ENCODE data around the gene XXYLT1.
"Not testable (repeated sequence)": the region's sequence is repeated elsewhere in the genome, so short reads cannot be mapped to it uniquely, and the experiment has no call there.

The XXYLT1 gene

DNA sequence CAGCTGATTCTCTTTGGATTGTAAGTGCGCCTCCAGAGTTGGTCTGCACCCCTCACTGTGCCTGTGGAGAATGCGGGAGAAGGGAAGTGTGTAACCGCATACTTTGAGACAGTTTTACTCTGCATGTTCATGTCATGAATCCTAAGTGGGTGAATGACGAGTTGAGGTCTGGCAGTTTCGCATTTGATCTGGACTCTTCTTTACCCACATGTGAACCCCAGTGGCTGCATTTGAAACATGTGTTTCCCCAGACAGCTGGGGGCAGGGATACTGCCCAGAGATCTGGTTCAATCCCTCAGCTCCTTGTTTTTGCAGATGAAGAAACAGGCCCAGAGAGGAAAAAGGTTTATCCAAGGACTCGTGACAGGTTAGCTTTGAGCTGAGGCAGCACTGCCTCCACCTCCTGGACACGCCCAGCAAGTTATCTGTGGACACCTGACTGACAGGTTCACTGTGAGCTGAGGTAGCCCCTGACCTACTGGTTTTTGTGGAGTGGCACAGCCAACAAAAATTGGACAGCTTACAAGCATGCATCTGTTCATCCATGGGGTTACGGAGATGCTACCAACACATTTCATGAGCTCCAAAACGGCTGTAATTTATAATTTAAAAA, 207.3 kb downstream of the XXYLT1 start:
- DNase-seq (ENCODE audit: low spot score), result no peak

DNA sequence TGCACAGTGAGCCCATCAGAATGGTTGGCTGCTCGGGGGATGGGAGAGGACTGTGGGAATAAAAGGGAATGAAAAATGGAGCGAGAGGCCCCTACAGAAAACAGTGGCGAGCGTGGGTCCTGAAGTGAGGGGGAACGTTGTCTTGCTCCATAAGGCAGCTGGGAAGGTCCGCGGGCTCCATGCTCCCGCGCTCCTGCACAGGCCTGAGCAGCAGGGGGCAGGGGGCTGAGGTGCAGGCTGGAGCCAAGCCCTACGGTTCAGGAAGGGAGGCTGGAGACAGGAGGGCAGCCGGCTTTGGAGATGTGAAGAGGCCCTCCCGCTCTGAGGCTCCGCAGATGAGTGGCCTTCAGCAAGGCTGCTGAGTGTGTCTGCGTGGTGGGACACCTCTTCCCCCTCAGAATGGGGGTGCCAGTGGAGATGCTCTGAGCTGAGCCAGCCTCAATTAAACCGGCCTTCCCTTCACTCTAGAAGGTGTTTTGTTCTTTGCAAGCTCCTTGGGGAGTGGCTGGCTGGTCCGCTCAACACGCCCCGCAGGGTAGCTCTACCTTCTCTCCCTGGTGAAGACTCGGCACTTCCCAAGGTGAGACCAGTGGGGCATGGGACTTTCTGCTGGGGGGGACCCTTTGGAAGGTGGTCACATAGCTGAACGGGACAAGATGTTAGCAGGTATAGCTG, 208.0 kb downstream of the XXYLT1 start:
- DNase-seq (ENCODE audit: low spot score), result no peak

DNA sequence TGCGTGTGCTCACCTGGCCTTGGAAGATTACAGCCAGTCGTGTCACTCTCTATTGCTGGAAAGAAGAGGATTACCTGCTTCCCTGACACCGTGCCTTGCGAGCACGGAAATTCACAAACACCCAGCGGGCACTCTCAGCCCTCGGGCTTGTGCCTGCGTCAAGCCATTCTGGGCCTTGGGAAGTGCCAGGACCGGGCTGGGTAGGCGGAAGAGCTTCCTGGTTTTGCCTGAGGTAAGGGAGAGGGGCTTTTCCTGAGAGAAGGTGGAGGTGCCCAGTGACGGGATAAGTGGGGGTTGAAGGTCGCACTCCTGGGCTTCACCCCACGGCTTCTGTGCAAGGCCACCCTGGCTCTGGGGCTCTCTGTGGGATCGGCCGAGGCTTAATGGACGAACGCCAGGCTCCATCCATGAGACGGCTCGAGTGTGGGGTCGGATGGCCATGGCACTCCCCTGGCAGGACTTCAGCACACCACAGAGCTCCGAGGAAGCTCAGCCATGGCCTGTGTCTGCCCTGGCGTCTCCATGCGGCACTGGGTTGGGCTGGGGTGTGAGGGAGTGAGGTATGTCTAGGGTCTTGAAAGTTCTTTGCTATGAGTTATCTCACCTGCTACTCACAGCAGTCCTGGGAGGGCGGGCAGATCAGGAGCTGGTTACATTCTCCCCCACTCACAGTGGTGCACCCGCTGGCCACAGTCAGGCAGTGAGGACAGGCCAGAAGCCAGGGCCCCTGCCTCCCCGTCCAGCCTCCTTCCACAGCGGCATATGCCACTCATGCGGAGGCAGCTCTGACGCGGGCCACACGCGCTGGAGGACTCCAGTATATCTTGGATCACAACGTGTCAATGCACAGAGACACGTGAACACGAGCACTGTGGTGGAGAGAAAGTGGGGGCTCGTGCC, 209.0 kb downstream of the XXYLT1 start:
- DNase-seq (ENCODE audit: low spot score), result no peak

DNA sequence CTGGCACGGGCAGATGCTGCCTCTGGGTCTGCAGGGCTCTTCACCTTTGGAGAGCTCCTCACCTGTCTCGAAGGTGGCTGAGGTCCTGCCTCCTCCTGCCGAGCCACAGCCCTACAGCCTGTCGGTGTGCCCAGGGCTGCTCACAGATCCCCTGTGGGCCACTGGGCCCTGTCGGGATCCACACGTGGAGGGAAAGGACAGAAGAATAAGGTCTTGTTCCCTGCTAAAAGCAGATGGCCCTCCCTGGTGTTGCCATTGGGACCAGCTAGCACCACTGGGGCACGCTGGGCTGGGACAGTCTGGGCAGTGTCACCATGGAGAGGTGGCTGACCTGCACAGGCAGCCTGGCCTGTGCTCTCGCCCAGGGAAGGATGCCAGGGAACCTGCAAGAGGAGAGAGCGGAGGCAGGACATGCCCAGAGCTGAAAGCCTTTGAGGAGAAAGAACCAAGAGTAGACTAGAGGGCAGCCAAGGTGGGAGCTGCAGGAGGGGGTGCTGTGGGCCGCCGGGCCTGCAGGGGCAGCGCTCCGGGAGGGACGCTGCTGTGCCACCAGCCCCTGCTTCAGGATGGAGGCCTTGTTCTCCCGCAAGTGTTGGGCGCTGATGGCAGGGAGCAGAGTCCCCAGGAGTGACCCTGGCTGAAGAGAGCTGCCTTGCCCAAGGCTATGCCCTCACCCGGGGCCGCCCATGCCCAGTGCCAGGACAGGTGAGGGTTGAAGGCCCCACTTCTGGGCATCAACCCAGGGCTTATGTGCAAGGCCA, 210.2 kb downstream of the XXYLT1 start:
- no peak for DNase-seq (ENCODE audit: low spot score)

DNA sequence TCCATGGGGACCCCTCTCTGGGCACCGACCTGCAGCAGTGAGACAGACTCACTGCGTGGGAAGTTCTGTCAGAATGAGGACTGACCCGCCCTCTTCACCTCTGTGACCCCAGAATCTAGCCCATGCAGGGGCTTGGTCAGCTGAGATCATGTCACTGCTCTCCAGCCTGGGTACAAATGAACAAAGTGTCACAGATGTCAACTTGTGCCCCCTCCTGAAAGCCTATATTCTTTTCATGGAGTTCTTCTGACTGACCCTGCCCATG, 210.8 kb downstream of the XXYLT1 start:
- no peak for DNase-seq (ENCODE audit: low spot score)

DNA sequence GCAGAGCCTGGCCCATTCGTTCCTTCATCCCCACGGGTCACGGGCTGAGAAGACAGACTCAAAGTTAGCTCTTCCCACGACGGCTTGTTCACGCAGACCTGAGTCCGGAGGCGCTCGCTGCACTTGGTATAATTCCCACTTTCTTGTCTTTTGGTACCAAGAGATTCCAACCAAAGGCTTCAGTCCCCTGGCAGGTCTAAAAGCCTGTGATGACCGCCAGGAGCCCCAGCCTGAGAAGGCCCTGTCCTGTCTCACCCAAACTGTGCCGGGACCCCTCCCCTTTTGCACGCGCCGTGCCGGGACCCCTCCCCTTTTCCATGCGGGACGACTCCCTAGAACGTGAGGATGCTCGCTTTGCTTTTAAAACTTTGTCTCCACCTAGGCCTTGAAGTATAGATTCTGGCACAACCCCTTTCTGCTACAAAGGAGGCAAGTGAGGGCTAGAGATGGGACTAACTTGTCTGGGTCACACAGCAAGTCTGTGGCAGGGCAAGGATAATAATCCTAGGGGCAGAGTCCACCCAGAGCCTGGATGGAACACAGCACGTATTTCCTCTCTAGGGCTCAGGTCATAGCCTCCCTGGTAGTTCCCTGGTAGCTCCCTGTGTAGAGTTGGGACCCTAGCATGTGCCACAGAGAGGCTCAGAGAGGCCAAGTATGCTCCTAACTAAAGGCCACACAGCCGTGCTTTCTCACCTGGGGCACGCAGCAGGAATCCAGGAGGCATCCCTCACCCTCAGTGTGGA, 211.3 kb downstream of the XXYLT1 start:
- no peak for DNase-seq (ENCODE audit: low spot score)

DNA sequence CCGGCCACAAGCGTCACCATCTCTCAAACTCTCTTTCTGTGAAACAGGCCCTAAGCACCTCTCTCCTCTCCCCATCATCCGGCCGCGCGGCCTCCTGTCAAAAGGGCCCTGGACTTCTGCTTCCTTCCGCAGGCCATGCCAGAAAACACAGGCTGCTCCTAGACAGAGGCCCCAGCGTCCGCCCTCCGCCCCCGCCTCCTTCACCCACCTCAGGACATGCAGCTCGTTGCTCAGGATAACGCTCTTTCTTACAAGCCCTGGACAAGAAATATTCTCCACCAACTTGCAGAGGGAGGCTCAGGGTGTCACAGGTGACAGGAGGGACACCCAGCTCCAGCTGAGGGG, 212.0 kb downstream of the XXYLT1 start:
- DNase-seq (ENCODE audit: low spot score), result no peak

DNA sequence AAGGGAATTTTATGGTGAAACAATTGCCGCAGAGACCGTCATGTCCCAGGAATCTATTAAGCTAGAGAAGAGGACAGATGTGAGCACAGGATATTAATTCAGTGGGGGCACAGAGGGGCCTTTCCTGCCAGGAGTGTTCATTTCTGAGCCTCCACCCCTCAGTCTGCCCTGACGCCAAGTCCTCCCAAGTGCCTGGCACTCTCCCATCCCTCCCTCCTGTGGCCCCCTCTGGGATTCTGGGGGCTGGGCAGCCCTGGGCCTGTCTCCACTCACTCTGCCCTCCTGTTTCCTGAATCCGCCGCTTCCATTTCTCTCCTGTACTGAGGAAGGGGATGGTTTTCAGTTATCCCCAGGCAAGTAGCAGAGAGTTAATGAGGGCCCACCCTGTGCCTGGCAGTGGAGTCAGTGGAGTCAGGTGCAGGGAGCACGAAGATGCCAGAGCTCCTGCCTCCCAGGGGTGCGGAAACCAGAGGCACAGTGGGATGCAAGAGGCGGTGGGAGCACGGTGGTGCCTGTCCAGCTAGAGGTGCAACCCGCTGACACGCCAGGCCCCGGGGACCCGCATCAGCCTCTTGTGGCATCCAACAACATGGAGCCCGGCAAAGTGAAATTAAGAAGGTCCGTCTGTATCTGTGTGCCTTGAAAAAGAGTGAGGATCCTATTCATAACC, 212.5 kb downstream of the XXYLT1 start:
- DNase-seq (ENCODE audit: low spot score), result no peak

DNA sequence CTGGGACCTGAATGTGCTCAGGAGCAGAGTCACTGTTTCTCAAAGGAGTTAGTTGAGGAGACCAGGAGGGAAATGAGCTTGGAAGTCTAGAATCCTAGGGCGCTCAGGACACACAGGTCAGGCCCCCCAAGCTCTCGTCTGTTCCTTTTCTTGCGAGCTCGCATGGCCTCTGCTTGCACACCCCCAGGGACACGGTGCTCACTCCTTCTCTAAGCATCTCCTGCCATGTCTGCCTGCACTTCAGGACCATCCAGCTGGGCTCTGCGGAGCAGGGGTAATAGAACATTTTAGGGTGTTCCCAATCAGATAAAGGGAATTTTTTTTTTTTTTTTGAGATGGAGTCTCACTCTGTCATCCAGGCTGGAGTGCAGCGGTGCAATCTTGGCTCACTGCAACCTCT, 213.2 kb downstream of the XXYLT1 start:
- DNase-seq (ENCODE audit: low spot score), result no peak

DNA sequence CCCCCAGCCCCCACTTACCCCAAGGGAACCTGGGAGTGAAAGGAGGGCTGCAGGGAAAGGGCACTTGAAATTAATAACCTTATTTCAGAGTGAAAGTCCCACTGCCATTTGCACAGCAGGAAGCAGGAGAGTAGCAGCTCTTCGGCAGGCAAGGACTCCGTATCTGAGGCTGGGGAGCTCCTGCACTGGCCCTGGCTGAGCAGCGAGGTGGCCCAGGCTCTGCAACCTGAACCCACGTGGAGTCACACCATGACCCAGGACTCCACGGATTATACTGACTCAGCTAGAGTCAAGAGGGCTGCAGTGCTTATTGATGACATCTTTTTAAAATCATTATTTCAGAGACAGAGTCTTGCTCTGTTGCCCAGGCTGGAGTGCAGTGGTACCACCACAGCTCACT, 214.5 kb downstream of the XXYLT1 start:
- no peak for DNase-seq (ENCODE audit: low spot score)

DNA sequence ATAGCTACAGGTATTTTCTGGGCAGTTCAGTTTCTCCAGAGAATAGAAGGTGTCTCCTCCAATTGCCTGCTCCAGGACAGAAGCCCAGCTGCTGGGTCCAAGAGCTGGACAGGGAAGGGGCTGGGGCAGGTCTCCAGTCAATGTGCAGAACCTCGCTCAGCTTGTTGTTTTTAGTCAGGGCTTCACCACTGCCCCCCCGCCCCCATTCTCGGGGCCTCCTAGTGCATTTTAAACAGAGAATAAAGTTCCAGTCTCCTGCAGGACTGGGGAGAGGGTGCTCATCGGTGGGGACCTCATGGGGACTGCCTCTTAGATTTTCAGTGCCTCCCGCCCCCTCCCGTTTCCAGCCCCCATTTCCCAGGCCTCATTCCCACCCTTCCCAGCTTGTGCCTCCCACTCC, 216.6 kb downstream of the XXYLT1 start:
- no peak for DNase-seq (ENCODE audit: low spot score)

DNA sequence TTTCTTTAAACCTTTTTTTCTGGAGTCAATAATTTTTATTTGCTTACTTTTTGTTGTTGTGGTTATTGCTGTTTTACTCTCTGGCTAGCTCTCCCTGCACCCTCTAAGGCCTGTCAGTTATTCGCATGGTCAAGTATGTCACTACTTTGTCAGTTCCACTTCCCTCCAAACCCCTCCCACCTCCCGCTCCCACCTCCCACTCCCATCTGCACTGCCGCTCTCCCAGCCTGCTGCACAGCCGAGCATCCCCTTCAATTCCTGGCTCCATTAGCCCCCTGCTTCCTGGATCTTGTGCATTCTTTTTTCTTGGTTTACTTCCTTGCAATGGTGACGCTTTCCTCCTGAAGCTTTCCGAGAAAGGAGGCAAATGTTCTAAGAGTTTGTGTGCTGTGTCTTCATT, 218.0 kb downstream of the XXYLT1 start:
- no peak for DNase-seq (ENCODE audit: low spot score)

DNA sequence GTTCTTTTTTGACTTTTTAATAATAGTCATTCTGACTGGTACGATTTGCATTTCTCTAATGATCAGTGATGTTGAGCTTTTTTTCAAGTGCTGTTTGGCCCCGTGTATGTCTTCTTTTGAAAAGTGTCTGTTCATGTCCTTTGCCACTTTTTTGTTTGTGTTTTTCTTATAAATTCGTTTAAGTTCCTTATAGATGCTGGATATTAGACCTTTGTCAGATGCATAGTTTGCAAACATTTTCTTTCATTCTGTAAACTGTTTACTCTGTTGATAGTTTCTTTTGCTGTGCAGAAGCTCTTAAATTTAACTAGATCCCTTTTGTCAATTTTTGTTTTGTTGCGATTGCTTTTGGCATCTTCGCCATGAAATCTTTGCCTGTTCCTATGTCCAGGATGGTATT, 220.7 kb downstream of the XXYLT1 start:
- not testable (repeated sequence) for DNase-seq (ENCODE audit: low spot score)

DNA sequence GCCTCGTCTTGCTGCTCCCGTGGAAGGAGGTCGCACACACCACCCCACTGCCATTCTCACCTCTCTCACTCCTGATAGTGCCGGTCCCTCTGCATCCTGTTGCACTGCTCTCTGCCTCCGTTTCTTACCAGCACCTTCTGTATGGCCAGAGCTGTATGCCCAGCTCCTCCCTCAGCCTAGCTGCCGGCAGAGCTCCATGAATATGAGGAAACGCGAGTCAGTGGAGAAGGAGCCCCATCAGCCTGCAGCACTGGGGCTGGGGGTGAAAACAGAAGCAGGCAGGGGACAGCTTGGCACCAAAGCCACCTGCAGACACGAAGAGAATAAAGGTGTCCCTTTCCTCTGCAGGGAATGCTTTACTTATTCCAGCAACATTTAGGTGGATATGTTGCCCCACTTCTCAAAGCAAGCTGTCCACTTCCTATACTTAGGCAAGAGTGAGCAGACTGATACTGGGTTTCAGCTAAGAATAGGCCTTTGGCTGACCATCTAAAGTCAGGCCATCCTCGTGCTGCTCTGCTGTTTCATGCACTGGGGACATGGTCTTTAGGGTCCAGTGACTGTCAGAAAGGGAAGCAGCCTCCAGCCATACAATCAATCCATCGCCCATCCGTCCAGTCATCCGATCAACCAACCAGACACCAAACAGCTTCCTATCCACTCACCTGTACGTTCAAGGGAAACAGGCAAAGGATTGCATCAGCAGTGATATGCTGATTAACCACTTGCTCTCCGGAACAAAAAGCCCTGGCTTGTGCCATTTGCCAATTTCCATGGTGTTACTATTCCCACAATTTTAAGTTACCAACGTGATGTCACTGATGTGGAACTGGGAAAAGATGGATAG, 222.7 kb downstream of the XXYLT1 start:
- DNase-seq (ENCODE audit: low spot score), result no peak

DNA sequence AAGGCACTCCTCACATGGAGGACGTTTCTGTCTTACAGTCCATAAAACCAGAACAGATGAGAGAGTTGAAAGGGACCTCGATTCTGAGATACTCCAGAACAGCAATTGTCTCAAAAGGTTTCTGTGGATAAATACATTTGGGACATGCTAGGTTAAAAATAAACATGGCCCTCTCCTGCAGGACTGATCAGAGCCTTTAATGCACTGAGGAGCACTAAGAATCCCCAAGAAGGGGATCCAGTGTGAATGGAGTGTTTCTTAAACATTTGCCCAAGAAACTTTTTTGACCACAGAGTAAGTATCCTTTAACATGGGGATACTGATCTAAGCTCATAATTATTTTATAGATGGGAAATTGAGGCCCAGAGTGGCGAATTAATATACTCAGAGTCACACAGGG, 223.4 kb downstream of the XXYLT1 start:
- no peak for DNase-seq (ENCODE audit: low spot score)

DNA sequence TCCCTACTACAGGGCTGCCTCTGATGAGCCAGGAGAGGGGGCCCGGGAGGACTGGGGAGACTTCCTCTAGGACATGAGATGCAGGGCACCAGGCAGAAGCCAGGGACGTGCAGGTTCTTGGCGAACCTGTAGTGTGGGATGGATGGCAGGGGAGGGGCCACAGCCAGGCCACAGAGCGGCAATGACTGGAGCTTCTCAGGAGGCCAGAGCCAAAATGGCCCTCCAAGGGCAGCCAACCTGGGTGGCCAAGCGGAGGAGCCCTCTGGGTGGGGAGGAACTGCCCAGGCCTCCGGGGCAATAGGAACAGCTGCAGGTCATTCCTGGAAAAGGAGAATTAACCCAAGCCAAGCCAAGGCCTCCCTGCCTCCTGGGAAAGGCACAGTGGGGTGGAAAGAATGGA, 224.5 kb downstream of the XXYLT1 start:
- DNase-seq (ENCODE audit: low spot score), result no peak

DNA sequence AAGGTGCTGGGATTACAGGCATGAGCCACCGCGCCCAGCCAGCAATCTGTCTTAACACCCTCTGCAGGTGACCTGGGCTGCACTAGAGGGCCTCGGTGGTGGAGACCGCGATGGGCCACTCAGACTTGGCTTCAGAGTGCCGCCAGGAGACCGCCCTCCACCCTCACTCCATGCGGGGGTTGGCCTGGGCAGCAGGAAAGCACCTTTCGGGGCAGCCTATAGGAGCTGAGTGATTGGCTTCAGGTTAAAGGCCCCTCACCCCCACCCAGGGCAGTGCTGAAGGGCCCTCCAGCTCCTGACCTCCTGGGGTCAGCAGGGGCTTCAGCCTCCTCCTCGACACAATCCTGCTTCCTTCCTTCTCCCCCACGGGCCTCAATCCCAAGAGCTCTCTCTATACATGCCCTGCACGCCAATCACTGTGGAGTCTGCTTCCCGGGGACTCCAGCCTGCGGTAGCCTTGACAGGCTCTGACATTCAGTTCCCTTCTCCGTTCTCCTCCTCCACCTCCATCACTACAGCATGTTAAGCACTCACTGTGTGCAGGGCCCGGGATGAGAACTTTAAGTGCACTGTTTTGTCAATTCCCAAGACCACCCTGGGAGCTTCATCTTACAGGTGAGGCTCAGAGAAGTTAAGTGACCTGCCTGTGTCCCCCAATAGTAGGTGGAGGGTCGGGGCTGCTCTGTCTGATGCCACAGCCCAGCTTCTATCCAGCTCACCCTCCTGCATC, 225.3 kb downstream of the XXYLT1 start:
- DNase-seq (ENCODE audit: low spot score), result no peak

DNA sequence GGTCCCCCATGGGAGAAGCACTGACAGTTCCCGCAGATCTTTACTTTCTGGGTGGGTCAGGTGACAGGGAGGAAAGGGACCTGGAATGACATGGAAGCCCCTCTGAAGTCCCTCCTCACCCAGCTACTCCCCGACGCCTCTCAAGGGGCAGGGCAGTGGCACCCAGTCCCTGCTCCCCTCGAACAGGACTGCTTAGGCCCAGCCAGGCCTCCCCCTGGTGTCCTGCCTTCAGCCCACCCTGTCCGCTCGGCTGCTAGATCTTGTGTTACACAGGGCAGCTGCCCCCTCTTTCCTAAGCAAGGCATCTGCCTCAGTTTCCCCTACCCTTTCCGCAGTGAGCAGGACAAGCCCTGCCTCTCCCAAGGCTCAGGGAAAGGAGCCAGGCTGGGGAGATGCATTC, 226.5 kb downstream of the XXYLT1 start:
- no peak for DNase-seq (ENCODE audit: low spot score)

DNA sequence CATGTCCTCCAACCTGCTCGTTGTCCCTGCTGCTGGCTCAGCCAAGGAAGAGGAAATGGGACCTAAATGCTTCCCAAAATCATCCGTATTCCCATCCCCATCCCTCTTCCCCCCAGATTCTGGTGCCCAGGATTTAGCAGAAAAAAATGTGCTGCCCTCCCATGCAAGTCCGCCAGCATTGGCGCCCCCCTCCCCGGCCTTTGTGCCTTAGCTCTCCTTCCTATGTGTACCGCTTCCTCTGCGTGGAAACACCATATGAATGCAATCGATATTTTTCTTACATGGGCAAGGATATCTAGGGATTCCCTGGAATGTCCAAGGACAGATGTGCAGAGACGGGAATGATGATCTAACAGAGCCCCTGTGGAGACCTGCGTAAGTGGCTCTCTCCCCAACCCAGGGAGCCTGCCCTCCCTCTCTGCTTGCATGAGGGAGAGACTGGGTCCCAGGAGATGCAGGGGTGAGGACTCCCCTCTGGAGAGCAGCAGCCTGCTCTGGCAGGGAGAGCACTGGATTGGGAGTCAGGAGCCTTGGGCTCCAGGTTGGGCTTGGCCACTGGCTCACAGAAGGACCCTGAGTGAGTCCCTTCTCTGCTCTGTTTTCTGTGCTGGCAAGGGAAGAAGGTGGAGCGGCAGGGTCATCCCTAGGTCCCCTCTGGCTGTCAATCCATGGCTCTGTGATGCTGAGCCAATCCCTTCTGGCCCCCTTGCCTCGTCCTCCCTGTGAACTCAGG, 227.2 kb downstream of the XXYLT1 start:
- no peak for DNase-seq (ENCODE audit: low spot score)

Measured in germinal center (tissue), 1 donor.